NT2/D1 (cell line): ENCODE data around the gene MCTP1.

Experiments
- YY1 ChIP-seq: IDR thresholded peaks from 2 replicates; pipeline ENCODE4 v1.6.1; 2011; ENCODE audit not compliant: insufficient read length, insufficient read depth
- ZNF274 ChIP-seq: IDR thresholded peaks from 2 replicates; pipeline ENCODE4 v1.6.1; 2011; ENCODE audit warnings: mild to moderate bottlenecking, low read depth, low read length

- TF ChIP-seq YY1: no peak
- TF ChIP-seq ZNF274: no peak
Observed at GRCh38 chr5:95153511-95153910, 131.4 kb downstream of the MCTP1 start.
